Type B pancreatic cell (in vitro differentiated cells): ENCODE data around the gene IL6R. TPM values are rescaled to one million over a fixed set of nuclear protein-coding genes. Genes with fewer than 3 reads are reported as not detected.

Source experiments
- DNase-seq: peaks from one replicate; pipeline ENCODE4 v3.0.0; 2021; ENCODE audit warnings: mixed read lengths; ENCODE audit not compliant: unreplicated experiment; ENCODE audit errors: extremely low spot score
- H3K27ac Mint-ChIP-seq: 2 replicates; pipeline ENCODE4 v1.8.0; 2021; ENCODE audit warnings: mild to moderate bottlenecking, mixed read lengths
- H3K27me3 Mint-ChIP-seq: 2 replicates; pipeline ENCODE4 v1.8.0; 2021; ENCODE audit warnings: mixed read lengths
- H3K36me3 Mint-ChIP-seq: 2 replicates; pipeline ENCODE4 v1.8.0; 2021; ENCODE audit warnings: mixed read lengths
- H3K4me1 Mint-ChIP-seq: one replicate; pipeline ENCODE4 v1.8.0; 2021; ENCODE audit warnings: mixed read lengths; ENCODE audit not compliant: unreplicated experiment
- H3K4me3 Mint-ChIP-seq: 2 replicates; pipeline ENCODE4 v1.8.0; 2021; ENCODE audit warnings: mild to moderate bottlenecking, mixed read lengths
- H3K9me3 Mint-ChIP-seq: 2 replicates; pipeline ENCODE4 v1.8.0; 2021; ENCODE audit warnings: mixed read lengths
- total RNA-seq: library from RNA; stranded (reverse); gene quantifications from 2 replicates; pipeline ENCODE4 v1.2.1, GENCODE V29; 2021; ENCODE audit warnings: low replicate concordance
- TF ChIP-seq, protein P1 (sequence below): fragments of 200-600 bp; sonication (generic); conservative IDR thresholded peaks from 2 replicates; pipeline ENCODE4 v1.5.0; 2021; ENCODE audit warnings: antibody characterized with exemption, mild to moderate bottlenecking

IL6R gene
- total RNA-seq, 1 donor from 2014 or later, result 12.5 TPM

DNA sequence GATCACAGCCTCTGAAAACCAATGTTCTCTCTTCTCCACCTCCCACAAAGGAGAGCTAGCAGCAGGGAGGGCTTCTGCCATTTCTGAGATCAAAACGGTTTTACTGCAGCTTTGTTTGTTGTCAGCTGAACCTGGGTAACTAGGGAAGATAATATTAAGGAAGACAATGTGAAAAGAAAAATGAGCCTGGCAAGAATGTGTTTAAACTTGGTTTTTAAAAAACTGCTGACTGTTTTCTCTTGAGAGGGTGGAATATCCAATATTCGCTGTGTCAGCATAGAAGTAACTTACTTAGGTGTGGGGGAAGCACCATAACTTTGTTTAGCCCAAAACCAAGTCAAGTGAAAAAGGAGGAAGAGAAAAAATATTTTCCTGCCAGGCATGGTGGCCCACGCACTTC lies 61.1 kb downstream of the IL6R start:
- Mint-ChIP-seq H3K4me3 (no peak overlapping the region), H3K27me3 (peaks cover 4% of the 10 kb centered on the region), H3K9me3 (no peaks in the 10 kb centered on the region), H3K36me3 (no peaks in the 10 kb centered on the region), H3K27ac (peak overlapping the region; percentile 59), H3K4me1 (peaks cover 7% of the 10 kb centered on the region)
- DNase-seq, result no peak
- TF ChIP-seq, protein P1, sequence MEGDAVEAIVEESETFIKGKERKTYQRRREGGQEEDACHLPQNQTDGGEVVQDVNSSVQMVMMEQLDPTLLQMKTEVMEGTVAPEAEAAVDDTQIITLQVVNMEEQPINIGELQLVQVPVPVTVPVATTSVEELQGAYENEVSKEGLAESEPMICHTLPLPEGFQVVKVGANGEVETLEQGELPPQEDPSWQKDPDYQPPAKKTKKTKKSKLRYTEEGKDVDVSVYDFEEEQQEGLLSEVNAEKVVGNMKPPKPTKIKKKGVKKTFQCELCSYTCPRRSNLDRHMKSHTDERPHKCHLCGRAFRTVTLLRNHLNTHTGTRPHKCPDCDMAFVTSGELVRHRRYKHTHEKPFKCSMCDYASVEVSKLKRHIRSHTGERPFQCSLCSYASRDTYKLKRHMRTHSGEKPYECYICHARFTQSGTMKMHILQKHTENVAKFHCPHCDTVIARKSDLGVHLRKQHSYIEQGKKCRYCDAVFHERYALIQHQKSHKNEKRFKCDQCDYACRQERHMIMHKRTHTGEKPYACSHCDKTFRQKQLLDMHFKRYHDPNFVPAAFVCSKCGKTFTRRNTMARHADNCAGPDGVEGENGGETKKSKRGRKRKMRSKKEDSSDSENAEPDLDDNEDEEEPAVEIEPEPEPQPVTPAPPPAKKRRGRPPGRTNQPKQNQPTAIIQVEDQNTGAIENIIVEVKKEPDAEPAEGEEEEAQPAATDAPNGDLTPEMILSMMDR, result no peak

DNA sequence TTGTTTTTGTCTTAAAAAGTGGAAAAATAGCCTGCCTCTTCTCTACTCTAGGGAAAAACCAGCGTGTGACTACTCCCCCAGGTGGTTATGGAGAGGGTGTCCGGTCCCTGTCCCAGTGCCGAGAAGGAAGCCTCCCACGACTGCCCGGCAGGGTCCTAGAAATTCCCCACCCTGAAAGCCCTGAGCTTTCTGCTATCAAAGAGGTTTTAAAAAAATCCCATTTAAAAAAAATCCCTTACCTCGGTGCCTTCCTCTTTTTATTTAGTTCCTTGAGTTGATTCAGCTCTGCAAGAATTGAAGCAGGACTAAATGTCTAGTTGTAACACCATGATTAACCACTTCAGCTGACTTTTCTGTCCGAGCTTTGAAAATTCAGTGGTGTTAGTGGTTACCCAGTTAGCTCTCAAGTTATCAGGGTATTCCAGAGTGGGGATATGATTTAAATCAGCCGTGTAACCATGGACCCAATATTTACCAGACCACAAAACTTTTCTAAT lies 61.8 kb downstream of the IL6R start:
- H3K9me3 Mint-ChIP-seq, result no peaks in the 10 kb centered on the region
- TF ChIP-seq, protein P1, result no peak
- H3K27me3 Mint-ChIP-seq, result peaks cover 4% of the 10 kb centered on the region
- H3K4me3 Mint-ChIP-seq, result no peak overlapping the region
- no peaks in the 10 kb centered on the region for H3K36me3 Mint-ChIP-seq
- H3K4me1 Mint-ChIP-seq, result peaks cover 7% of the 10 kb centered on the region
- no peak for DNase-seq
- H3K27ac Mint-ChIP-seq, result no peak overlapping the region

DNA sequence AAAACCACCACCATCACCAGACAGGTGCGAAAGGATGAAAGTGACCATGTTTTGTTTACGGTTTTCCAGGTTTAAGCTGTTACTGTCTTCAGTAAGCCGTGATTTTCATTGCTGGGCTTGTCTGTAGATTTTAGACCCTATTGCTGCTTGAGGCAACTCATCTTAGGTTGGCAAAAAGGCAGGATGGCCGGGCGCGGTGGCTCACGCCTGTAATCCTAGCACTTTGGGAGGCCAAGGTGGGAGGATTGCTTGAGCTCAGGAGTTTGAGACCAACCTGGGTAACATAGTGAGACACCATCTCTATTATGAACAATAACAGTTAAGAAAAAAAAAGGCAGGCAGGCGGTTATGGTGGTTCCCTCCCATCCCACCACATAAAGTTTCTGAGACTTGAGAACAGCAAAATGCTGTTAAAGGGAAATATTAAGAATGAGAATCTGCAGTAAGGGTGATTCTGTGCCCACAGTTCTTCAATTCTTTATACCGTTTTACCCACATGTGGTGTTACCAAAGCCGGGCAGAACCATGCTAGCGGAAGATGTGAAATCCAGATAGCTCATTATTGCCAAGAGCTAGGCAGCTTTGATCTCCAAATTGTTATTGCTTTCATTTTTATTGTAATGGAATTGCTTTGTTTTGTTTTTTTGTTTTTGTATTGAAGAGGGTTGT lies 62.4 kb downstream of the IL6R start:
- no peak overlapping the region for H3K4me3 Mint-ChIP-seq
- no peaks in the 10 kb centered on the region for H3K36me3 Mint-ChIP-seq
- peaks cover 7% of the 10 kb centered on the region for H3K4me1 Mint-ChIP-seq
- H3K9me3 Mint-ChIP-seq, result no peaks in the 10 kb centered on the region
- no peak for DNase-seq
- TF ChIP-seq, protein P1, result no peak
- H3K27ac Mint-ChIP-seq, result peak overlapping the region; percentile 22
- H3K27me3 Mint-ChIP-seq, result peaks cover 4% of the 10 kb centered on the region

DNA sequence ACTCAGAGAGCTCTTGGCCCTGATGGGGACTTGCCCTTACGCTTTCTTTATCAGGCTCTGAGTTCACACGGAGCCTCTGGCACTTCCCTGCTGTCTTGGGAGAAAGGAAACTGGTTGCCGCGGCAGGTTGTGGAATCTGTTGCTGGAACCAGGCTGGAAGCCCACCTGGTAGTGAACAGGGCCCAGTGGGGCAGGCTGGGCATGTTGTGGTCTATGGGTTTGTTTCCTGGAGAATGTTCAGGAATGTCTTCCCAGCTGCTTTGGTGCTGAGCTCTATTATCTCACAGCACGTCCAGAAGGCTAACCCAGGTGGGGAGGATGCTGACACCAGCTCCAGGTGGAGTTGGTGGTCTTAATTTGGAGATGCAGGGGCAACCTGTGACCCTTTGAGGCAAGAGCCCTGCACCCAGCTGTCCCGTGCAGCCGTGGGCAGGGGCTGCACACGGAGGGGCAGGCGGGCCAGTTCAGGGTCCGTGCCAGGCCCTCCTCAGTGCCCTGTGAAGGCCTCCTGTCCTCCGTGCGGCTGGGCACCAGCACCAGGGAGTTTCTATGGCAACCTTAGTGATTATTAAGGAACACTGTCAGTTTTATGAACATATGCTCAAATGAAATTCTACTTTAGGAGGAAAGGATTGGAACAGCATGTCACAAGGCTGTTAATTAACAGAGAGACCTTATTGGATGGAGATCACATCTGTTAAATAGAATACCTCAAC lies 63.5 kb downstream of the IL6R start:
- Mint-ChIP-seq H3K9me3 (no peaks in the 10 kb centered on the region), H3K36me3 (no peaks in the 10 kb centered on the region), H3K4me1 (peaks cover 7% of the 10 kb centered on the region), H3K27ac (peak overlapping the region; percentile 22), H3K27me3 (peaks cover 4% of the 10 kb centered on the region), H3K4me3 (no peak overlapping the region)
- TF ChIP-seq, protein P1, result no peak
- no peak for DNase-seq

DNA sequence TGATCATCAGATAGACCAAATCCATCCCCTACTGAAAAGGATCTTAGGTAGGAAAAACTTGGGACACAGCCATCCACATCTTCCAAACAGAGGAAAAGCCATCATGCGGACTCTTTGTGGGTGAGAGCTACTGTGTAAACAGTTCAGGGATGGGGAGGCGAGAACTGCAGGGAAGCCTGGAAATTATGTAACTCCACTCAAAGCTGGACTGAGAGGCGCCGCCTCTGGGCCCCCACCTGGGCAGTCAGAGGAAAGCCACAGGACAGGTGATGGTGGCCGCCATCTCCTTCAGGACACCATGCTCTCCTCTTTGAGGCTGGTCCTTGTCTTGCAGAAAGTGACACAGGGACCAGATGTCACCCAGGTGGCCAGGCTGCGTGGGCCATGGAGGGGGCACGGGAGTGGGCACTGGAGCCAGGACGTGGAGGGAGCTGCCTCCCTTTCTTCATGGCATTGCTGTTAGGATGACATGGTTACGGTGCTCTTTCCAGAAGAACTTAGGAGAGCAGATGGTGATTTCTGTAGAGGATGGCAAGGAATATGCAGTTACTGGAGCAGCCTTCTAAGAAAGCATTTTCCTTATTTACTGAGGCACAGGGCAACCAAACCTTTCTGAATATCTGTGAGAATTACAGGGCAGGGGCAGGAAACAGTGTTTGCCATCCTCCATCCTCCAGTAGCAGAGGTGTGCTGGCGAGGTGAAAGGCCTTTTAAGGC lies 64.9 kb downstream of the IL6R start:
- H3K27me3 Mint-ChIP-seq, result peaks cover 4% of the 10 kb centered on the region

More for the DNA sequence above, 64.9 kb downstream of the IL6R start:
- no peak for DNase-seq
- TF ChIP-seq, protein P1, result no peak
- H3K27ac Mint-ChIP-seq, result no peak overlapping the region
- H3K9me3 Mint-ChIP-seq, result no peaks in the 10 kb centered on the region
- peaks cover 7% of the 10 kb centered on the region for H3K4me1 Mint-ChIP-seq
- no peaks in the 10 kb centered on the region for H3K36me3 Mint-ChIP-seq
- no peak overlapping the region for H3K4me3 Mint-ChIP-seq
